Kidney tubule cell (primary cell): ENCODE results near the gene TRIM8.
A peak's percentile ranks its signal among the peaks of the same experiment; 100 is the strongest.

ENCODE experiments used
- DNase-seq: peaks from one replicate; pipeline ENCODE4 v3.0.0-alpha.2; 2018; ENCODE audit warnings: low spot score

TRIM8 gene

GRCh38 chr10:102633287-102633686, 11.0 kb upstream of the TRIM8 start:
- peak; percentile 59 for DNase-seq

- DNase-seq, result no peak
Measured at GRCh38 chr10:102633848-102634247, 10.4 kb upstream of the TRIM8 start.

- DNase-seq, result peak; percentile 34
Measured at GRCh38 chr10:102634686-102635085, 9.6 kb upstream of the TRIM8 start.

GRCh38 chr10:102635377-102635776, 8.9 kb upstream of the TRIM8 start:
- DNase-seq, result no peak

- DNase-seq, result no peak
Measured at GRCh38 chr10:102639537-102639936, 4.7 kb upstream of the TRIM8 start.

- no peak for DNase-seq
Measured at GRCh38 chr10:102641402-102641801, 2.9 kb upstream of the TRIM8 start.

- DNase-seq, result peak; percentile 98
Measured at GRCh38 chr10:102641880-102642735, 2.2 kb upstream of the TRIM8 start.

- peak; percentile 63 for DNase-seq
Measured at GRCh38 chr10:102642736-102643335, 1.4 kb upstream of the TRIM8 start.

- DNase-seq, result peak; percentile 81
Measured at GRCh38 chr10:102643336-102644065, 778 bp upstream of the TRIM8 start.

- DNase-seq, result peak; percentile 82
Measured at GRCh38 chr10:102644646-102645387, 538 bp downstream of the TRIM8 start.

- DNase-seq, result peak; percentile 91
Measured at GRCh38 chr10:102645388-102645740, 1.1 kb downstream of the TRIM8 start.

- DNase-seq, result peak; percentile 94
Measured at GRCh38 chr10:102645741-102646609, 1.7 kb downstream of the TRIM8 start.

- no peak for DNase-seq
Measured at GRCh38 chr10:102646610-102647442, 2.5 kb downstream of the TRIM8 start.

- DNase-seq, result no peak
Measured at GRCh38 chr10:102647443-102648268, 3.4 kb downstream of the TRIM8 start.

- DNase-seq, result no peak
Measured at GRCh38 chr10:102648269-102648888, 4.1 kb downstream of the TRIM8 start.

GRCh38 chr10:102648889-102649796, 4.9 kb downstream of the TRIM8 start:
- DNase-seq, result peak; percentile 34

GRCh38 chr10:102649797-102650654, 5.7 kb downstream of the TRIM8 start:
- no peak for DNase-seq
